HG03196 (cell line): Measurements from ENCODE around the gene PICK1.
"Not testable (repeated sequence)": the region's sequence is repeated elsewhere in the genome, so short reads cannot be mapped to it uniquely, and the experiment has no call there.

Experiments
- ATAC-seq: cut with Tn5 transposase; IDR thresholded peaks from one replicate; pipeline ENCODE4 v1.9.1; 2021; ENCODE audit not compliant: unreplicated experiment

The PICK1 gene

GRCh38 chr22:38110863-38111852 lies 54.0 kb downstream of the PICK1 start:
- no peak for ATAC-seq

GRCh38 chr22:38111925-38112355 lies 54.7 kb downstream of the PICK1 start:
- no peak for ATAC-seq

- ATAC-seq: no peak
Measured at GRCh38 chr22:38112381-38112780, 55.2 kb downstream of the PICK1 start.

GRCh38 chr22:38114484-38115398 lies 57.5 kb downstream of the PICK1 start:
- ATAC-seq: no peak

- no peak for ATAC-seq
Measured at GRCh38 chr22:38115423-38116205, 58.4 kb downstream of the PICK1 start.

GRCh38 chr22:38117556-38117955 lies 60.4 kb downstream of the PICK1 start:
- ATAC-seq: not testable (repeated sequence)

- ATAC-seq: no peak
Measured at GRCh38 chr22:38118182-38118581, 61.0 kb downstream of the PICK1 start.

- not testable (repeated sequence) for ATAC-seq
Measured at GRCh38 chr22:38118747-38119146, 61.5 kb downstream of the PICK1 start.

GRCh38 chr22:38120359-38121110 lies 63.3 kb downstream of the PICK1 start:
- no peak for ATAC-seq

GRCh38 chr22:38122616-38123015 lies 65.4 kb downstream of the PICK1 start:
- no peak for ATAC-seq

GRCh38 chr22:38124236-38124974 lies 67.2 kb downstream of the PICK1 start:
- ATAC-seq: no peak

GRCh38 chr22:38125038-38125610 lies 67.9 kb downstream of the PICK1 start:
- no peak for ATAC-seq
